Heart left ventricle (tissue), 13 donors: ENCODE results near the gene MAN1B1.

Source experiments
- CTCF ChIP-seq, 12 donors: fragments of 200-600 bp; sonication (generic) in 4 of 12; IDR thresholded peaks; one replicate each; pipeline versions ENCODE4 v1.5.0 to v1.8.0; 2018 to 2022; ENCODE audit warnings: antibody characterized with exemption in 12 of 12, mild to moderate bottlenecking in 5 of 12
- POLR2A ChIP-seq, 2 donors: fragments of 450-650 bp; IDR thresholded peaks; one replicate each; pipeline ENCODE4 v1.6.1; 2017; ENCODE audit warnings: antibody characterized with exemption in 2 of 2, mild to moderate bottlenecking in 2 of 2, moderate library complexity in 2 of 2
- donor health status: ischemic (EF 13 %, LVEDD 7.1; RV severe dilation, severe dysfunction).
- donor health status: DM: no; HTN: yes; CAD: no.
- donor health status: DM: no; HTN: no; CAD: no.
- donor health status: ischemic (EF 25% LVEDD 6.9; RV normal size, moderate dysfunction).
- donor health status: ischemic (EF 25% LVEDD 5.7; RV mildly dilated, moderate dysfunction).
- donor health status: ischemic (EF 35%, LVEDD 5.7; RV mildly dilated, moderate dysfunction).
- donor health status: nonischemic (EF 11% LVEDD 7.7; RV severe dilation, severe dysfunction).
- donor health status: DM: yes; HTN: yes; CAD: no.
- donor health status: PGD.
- donor health status: ischemic (EF 29% LVEDD 5.4; RV normal size, mild dysfunction).
- donor health status: nonischemic (EF 23%, LVEDD 6.1; RV moderate dilation, normal function).

GRCh38 chr9:137110147-137110910 lies 23.5 kb downstream of the MAN1B1 start:
- TF ChIP-seq POLR2A (IDR thresholded peaks at IDR 0.05): no peak
- TF ChIP-seq CTCF (IDR thresholded peaks at IDR 0.05): no peak
